Upper lobe of left lung (tissue), 6 donors: Measurements from ENCODE around the gene NDC1. TPM values are rescaled to one million over a fixed set of nuclear protein-coding genes. Genes with fewer than 3 reads are reported as not detected.

Experiments
- ATAC-seq, 2 donors: fragments of 200-7000 bp; cut with Tn5 transposase; one replicate each; pipeline ENCODE4 v1.9.1; 2022; ENCODE audit warnings: mild to moderate bottlenecking in 2 of 2, moderate library complexity in 2 of 2; ENCODE audit not compliant: low FRiP score in 2 of 2
- DNase-seq, 2 donors: peaks; one replicate each; pipeline ENCODE4 v3.0.0-alpha.2; 2019 to 2020
- H3K27ac ChIP-seq, 4 donors: fragments of 200-600 bp; sonication (generic); one replicate each; pipeline ENCODE4 v1.5.1; 2016 to 2019
- H3K27me3 ChIP-seq, 4 donors: fragments of 200-600 bp; sonication (generic); one replicate each; pipeline ENCODE4 v1.5.1; 2017 to 2019
- H3K36me3 ChIP-seq, 4 donors: fragments of 200-600 bp; sonication (generic); one replicate each; pipeline ENCODE4 v1.5.1; 2016 to 2019
- H3K4me1 ChIP-seq, 4 donors: fragments of 200-600 bp; sonication (generic); one replicate each; pipeline ENCODE4 v1.5.1; 2018 to 2019
- H3K4me3 ChIP-seq, 4 donors: fragments of 200-600 bp; sonication (generic); one replicate each; pipeline ENCODE4 v1.5.1; 2017 to 2019; ENCODE audit warnings: mild to moderate bottlenecking in 2 of 4, moderate library complexity in 1 of 4
- H3K9me3 ChIP-seq, 4 donors: fragments of 200-600 bp; sonication (generic); one replicate each; pipeline ENCODE4 v1.5.1; 2018 to 2019
- EP300 ChIP-seq, 4 donors: sonication (generic); formaldehyde crosslinking; IDR thresholded peaks; one replicate each; pipeline ENCODE4 v1.5.1; 2017; ENCODE audit warnings: antibody characterized with exemption in 4 of 4, control low read depth in 2 of 4
- POLR2A ChIP-seq, 4 donors: fragments of 450-650 bp; IDR thresholded peaks; one replicate each; pipeline ENCODE4 v1.5.1; 2016 to 2017; ENCODE audit warnings: antibody characterized with exemption in 4 of 4, mild to moderate bottlenecking in 2 of 4
- POLR2AphosphoS5 ChIP-seq, 2 donors: sonication (generic); formaldehyde crosslinking; IDR thresholded peaks; one replicate each; pipeline ENCODE4 v1.5.1; 2017; ENCODE audit warnings: antibody characterized with exemption in 2 of 2
- WGBS, 2 donors: methylation state at CpG; one replicate each; pipeline ENCODE4 v1.1.5; 2017 to 2018; 5-methylcytosine and 5-hydroxymethylcytosine counted together
- total RNA-seq, 6 donors: library from RNA; depleted of rRNA in 4 of 6; stranded (reverse); fragments of >200 nt in 4 of 6; gene quantifications; one replicate each; pipeline versions ENCODE4 v1.1.0 to v1.2.1, GENCODE V29; 2016 to 2021
- TF ChIP-seq, protein P1 (sequence below), 6 experiments: fragments of 450-650 bp in 4 of 6; fragments of 200-600 bp in 2 of 6; sonication (generic) in 2 of 6; IDR thresholded peaks; one replicate each; pipeline ENCODE4 v1.5.1; 2016 to 2019; ENCODE audit warnings: antibody characterized with exemption in 6 of 6
- donor health status: DM: no; HTN: no; CAD: no; lungs with moderate emphysema.
- donor health status: DM: no; HTN: yes; CAD: no; lungs with severe emphysema.

The NDC1 gene
- total RNA-seq, 6 donors from 2014 or later = 1.2 to 10.9 (median 8.2) TPM

- no peak overlapping the region for H3K27ac ChIP-seq
- ATAC-seq (no peak), DNase-seq (no peak)
- peaks cover 0 to 30% (median 7%) of the 10 kb centered on the region in 4 donors for H3K36me3 ChIP-seq
- TF ChIP-seq, protein P1, sequence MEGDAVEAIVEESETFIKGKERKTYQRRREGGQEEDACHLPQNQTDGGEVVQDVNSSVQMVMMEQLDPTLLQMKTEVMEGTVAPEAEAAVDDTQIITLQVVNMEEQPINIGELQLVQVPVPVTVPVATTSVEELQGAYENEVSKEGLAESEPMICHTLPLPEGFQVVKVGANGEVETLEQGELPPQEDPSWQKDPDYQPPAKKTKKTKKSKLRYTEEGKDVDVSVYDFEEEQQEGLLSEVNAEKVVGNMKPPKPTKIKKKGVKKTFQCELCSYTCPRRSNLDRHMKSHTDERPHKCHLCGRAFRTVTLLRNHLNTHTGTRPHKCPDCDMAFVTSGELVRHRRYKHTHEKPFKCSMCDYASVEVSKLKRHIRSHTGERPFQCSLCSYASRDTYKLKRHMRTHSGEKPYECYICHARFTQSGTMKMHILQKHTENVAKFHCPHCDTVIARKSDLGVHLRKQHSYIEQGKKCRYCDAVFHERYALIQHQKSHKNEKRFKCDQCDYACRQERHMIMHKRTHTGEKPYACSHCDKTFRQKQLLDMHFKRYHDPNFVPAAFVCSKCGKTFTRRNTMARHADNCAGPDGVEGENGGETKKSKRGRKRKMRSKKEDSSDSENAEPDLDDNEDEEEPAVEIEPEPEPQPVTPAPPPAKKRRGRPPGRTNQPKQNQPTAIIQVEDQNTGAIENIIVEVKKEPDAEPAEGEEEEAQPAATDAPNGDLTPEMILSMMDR (IDR thresholded peaks at IDR 0.05) = no peak
- TF ChIP-seq POLR2AphosphoS5 (IDR thresholded peaks at IDR 0.05) (no peak), POLR2A (IDR thresholded peaks at IDR 0.05) (no peak), EP300 (IDR thresholded peaks at IDR 0.05) (no peak)
- H3K4me1 ChIP-seq = no peaks in the 10 kb centered on the region
- H3K9me3 ChIP-seq = no peaks in the 10 kb centered on the region
- WGBS, 2 donors = 88 to 91% methylated on average over 4 of the region's 4 CpGs
- H3K27me3 ChIP-seq = no peaks in the 10 kb centered on the region
- H3K4me3 ChIP-seq = no peak overlapping the region
Observed at GRCh38 chr1:53792806-53793205, 45.3 kb downstream of the NDC1 start.

DNA sequence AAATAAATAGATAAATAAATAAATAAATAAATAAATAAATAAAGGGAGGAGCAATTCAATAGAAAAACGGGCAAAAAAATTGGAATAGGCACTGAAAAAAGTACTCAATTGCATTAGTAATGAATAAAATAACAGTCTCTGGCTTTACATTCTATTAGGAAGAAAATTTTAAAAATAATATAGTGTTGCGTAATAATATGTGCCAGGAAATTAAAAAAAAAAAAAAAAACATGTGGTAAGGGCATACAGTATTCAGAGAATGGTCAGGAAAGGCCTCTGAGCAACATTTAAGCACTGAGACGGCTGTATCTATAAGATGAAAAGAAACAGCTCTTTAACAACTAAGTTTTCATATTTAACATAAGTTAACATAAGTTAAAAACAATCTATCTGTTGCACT is 50.4 kb downstream of the NDC1 start:
- DNase-seq (no peak), ATAC-seq (no peak)
- H3K9me3 ChIP-seq = no peaks in the 10 kb centered on the region
- H3K27ac ChIP-seq = no peak overlapping the region
- peaks cover 7 to 33% (median 20%) of the 10 kb centered on the region in 4 donors for H3K36me3 ChIP-seq
- TF ChIP-seq POLR2A (IDR thresholded peaks at IDR 0.05) (no peak), POLR2AphosphoS5 (IDR thresholded peaks at IDR 0.05) (no peak), EP300 (IDR thresholded peaks at IDR 0.05) (no peak)
- TF ChIP-seq, protein P1 (IDR thresholded peaks at IDR 0.05) = no peak
- no peaks in the 10 kb centered on the region for H3K4me1 ChIP-seq
- 97 to 98% methylated on average over 3 of the region's 3 CpGs for WGBS, 2 donors
- no peak overlapping the region for H3K4me3 ChIP-seq
- H3K27me3 ChIP-seq = no peaks in the 10 kb centered on the region

DNA sequence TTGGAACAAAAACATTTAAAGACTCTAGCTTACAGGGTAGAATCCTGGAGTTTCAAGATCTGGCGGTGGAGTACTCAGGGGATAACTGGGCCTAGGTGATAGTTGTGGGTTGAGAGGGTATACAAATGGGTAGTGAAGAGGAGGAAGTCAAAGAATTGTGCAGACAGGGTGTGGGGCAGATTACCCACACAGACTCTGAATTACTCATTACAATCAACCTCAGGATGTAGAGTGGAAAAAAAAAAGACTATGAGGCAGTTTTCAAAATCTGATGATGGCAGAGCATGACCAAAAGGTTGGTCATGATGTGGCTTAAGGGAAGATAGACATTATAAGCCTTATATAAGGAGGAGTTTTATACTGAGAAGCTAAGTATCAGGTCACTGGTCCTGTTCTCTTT is 55.0 kb downstream of the NDC1 start:
- H3K36me3 ChIP-seq = peaks cover 0 to 35% (median 16%) of the 10 kb centered on the region in 4 donors
- no peaks in the 10 kb centered on the region for H3K9me3 ChIP-seq
- H3K4me1 ChIP-seq = no peaks in the 10 kb centered on the region
- no peaks in the 10 kb centered on the region for H3K27me3 ChIP-seq
- TF ChIP-seq EP300 (IDR thresholded peaks at IDR 0.05) (no peak), POLR2A (IDR thresholded peaks at IDR 0.05) (no peak), POLR2AphosphoS5 (IDR thresholded peaks at IDR 0.05) (no peak)
- TF ChIP-seq, protein P1 (IDR thresholded peaks at IDR 0.05) = no peak
- no peak for DNase-seq
- WGBS, 2 donors = 94 to 96% methylated on average over 1 of the region's 1 CpG
- H3K27ac ChIP-seq = no peak overlapping the region
- no peak overlapping the region for H3K4me3 ChIP-seq
- no peak for ATAC-seq

- Histone ChIP-seq H3K36me3 (peaks cover 0 to 35% (median 16%) of the 10 kb centered on the region in 4 donors), H3K27ac (no peak overlapping the region), H3K27me3 (no peaks in the 10 kb centered on the region), H3K4me3 (no peak overlapping the region), H3K4me1 (no peaks in the 10 kb centered on the region), H3K9me3 (no peaks in the 10 kb centered on the region)
- ATAC-seq (no peak), DNase-seq (no peak)
- WGBS, 2 donors = 87% methylated on average over 3 of the region's 3 CpGs
- TF ChIP-seq POLR2AphosphoS5 (IDR thresholded peaks at IDR 0.05) = no peak
- no peak for TF ChIP-seq EP300 (IDR thresholded peaks at IDR 0.05)
- no peak for TF ChIP-seq POLR2A (IDR thresholded peaks at IDR 0.05)
- TF ChIP-seq, protein P1 (IDR thresholded peaks at IDR 0.05) = no peak
Observed at GRCh38 chr1:53781654-53782053, 56.4 kb downstream of the NDC1 start.

DNA sequence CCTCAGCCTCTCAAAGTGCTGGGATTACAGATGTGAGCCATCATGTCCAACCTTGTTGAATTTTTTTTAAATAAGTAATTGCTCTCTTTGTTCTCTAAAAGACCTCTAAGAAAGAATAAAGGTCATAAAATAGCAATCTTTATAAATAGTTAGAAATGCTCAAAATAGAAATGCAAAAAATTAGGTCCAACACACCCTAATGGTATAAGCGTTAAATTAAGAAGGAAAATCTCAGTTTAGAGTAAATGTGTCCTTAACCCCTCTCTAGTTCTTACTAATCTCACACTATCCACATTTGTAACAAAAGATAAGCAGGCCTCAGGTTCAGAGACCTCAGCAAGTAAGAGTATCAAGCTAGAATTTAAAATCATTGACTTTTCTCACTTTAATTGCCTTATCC is 60.8 kb downstream of the NDC1 start:
- DNase-seq (no peak), ATAC-seq (no peak)
- 98 to 100% methylated on average over 1 of the region's 1 CpG for WGBS, 2 donors
- Histone ChIP-seq H3K27ac (no peak overlapping the region), H3K4me3 (no peak overlapping the region), H3K9me3 (no peaks in the 10 kb centered on the region), H3K36me3 (peaks cover 0 to 16% (median under 1%) of the 10 kb centered on the region in 4 donors), H3K27me3 (no peaks in the 10 kb centered on the region), H3K4me1 (no peaks in the 10 kb centered on the region)
- TF ChIP-seq POLR2AphosphoS5 (IDR thresholded peaks at IDR 0.05) = no peak
- TF ChIP-seq, protein P1 (IDR thresholded peaks at IDR 0.05) = no peak
- TF ChIP-seq POLR2A (IDR thresholded peaks at IDR 0.05) = no peak
- no peak for TF ChIP-seq EP300 (IDR thresholded peaks at IDR 0.05)
